HepG2 (cell line): ENCODE data around the gene PSEN2. TPM values are rescaled to one million over a fixed set of nuclear protein-coding genes. Genes with fewer than 3 reads are reported as not detected.
A peak's percentile ranks its signal among the peaks of the same experiment; 100 is the strongest.

Experiments
- ATF7 ChIP-seq, 2 experiments: fragments of 450-650 bp in 1 of 2; sonication (generic) in 1 of 2; formaldehyde crosslinking in 1 of 2; IDR thresholded peaks; 2 replicates each; pipeline versions ENCODE4 v1.4.0 to v1.6.1; 2016 to 2020; ENCODE audit warnings: antibody characterized with exemption in 1 of 2, mild to moderate bottlenecking in 1 of 2, missing genetic modification reagents in 1 of 2
- FIP1L1 ChIP-seq: fragments of 200-400 bp; formaldehyde crosslinking; IDR thresholded peaks from 2 replicates; pipeline ENCODE4 v1.6.1; 2018; ENCODE audit warnings: low read depth, mild to moderate bottlenecking, low read length, moderate library complexity, borderline replicate concordance; ENCODE audit not compliant: insufficient read depth
- KLF12 ChIP-seq: sonication (generic); formaldehyde crosslinking; IDR thresholded peaks from 2 replicates; pipeline ENCODE4 v1.4.0; 2020; ENCODE audit warnings: missing genetic modification reagents, borderline replicate concordance
- MAFG ChIP-seq: sonication (generic); formaldehyde crosslinking; IDR thresholded peaks from 2 replicates; pipeline ENCODE4 v1.5.1; 2020; ENCODE audit warnings: mild to moderate bottlenecking, missing genetic modification reagents
- MAX ChIP-seq: IDR thresholded peaks from 2 replicates; pipeline ENCODE4 v1.6.1; 2012; ENCODE audit warnings: inconsistent platforms
- MXI1 ChIP-seq: IDR thresholded peaks from 3 replicates; pipeline ENCODE4 v1.6.1; 2012; ENCODE audit warnings: low read depth, low read length, inconsistent platforms, borderline replicate concordance
- NFIB ChIP-seq: sonication (generic); formaldehyde crosslinking; IDR thresholded peaks from 2 replicates; pipeline ENCODE4 v1.9.0; 2021; ENCODE audit warnings: missing genetic modification reagents, mild to moderate bottlenecking, borderline replicate concordance
- NR2C2 ChIP-seq: sonication (generic); formaldehyde crosslinking; IDR thresholded peaks from 2 replicates; pipeline ENCODE4 v1.4.0; 2020; ENCODE audit warnings: missing genetic modification reagents, mild to moderate bottlenecking, moderate library complexity, borderline replicate concordance
- NR2F2 ChIP-seq: IDR thresholded peaks from 2 replicates; pipeline ENCODE4 v1.6.1; 2012; ENCODE audit warnings: low read depth, inconsistent platforms, borderline replicate concordance
- NR3C1 ChIP-seq: sonication (generic); formaldehyde crosslinking; IDR thresholded peaks from 2 replicates; pipeline ENCODE4 v1.4.0; 2020; ENCODE audit warnings: missing genetic modification reagents
- POLR2AphosphoS5 ChIP-seq: IDR thresholded peaks from 2 replicates; pipeline ENCODE4 v1.6.1; 2012; ENCODE audit warnings: low read depth, low read length
- PRPF4 ChIP-seq: fragments of 200-400 bp; formaldehyde crosslinking; IDR thresholded peaks from 2 replicates; pipeline ENCODE4 v1.6.1; 2016; ENCODE audit warnings: low read length, low read depth; ENCODE audit not compliant: poor library complexity, severe bottlenecking
- TCF12 ChIP-seq, 2 experiments: fragments of 450-650 bp in 1 of 2; sonication (generic) in 1 of 2; formaldehyde crosslinking in 1 of 2; IDR thresholded peaks; 2 replicates each; pipeline versions ENCODE4 v1.6.1 to v1.8.0; 2017 to 2022; ENCODE audit warnings: antibody characterized with exemption in 1 of 2, mild to moderate bottlenecking in 1 of 2, missing genetic modification reagents in 1 of 2, moderate library complexity in 1 of 2
- ZBTB37 ChIP-seq: sonication (generic); formaldehyde crosslinking; IDR thresholded peaks from 2 replicates; pipeline ENCODE4 v1.4.0; 2020; ENCODE audit warnings: mild to moderate bottlenecking, missing genetic modification reagents
- ZBTB7B ChIP-seq: sonication (generic); formaldehyde crosslinking; IDR thresholded peaks from 2 replicates; pipeline ENCODE4 v1.4.0; 2020; ENCODE audit warnings: missing genetic modification reagents
- ZFX ChIP-seq: sonication (generic); formaldehyde crosslinking; IDR thresholded peaks from 2 replicates; pipeline ENCODE4 v1.4.0; 2020; ENCODE audit warnings: mild to moderate bottlenecking, low read depth, missing genetic modification reagents, moderate library complexity
- ZNF20 ChIP-seq: sonication (generic); formaldehyde crosslinking; IDR thresholded peaks from 2 replicates; pipeline ENCODE4 v1.4.0; 2020; ENCODE audit warnings: mild to moderate bottlenecking, moderate library complexity, missing genetic modification reagents
- ZNF350 ChIP-seq: sonication (generic); formaldehyde crosslinking; IDR thresholded peaks from 2 replicates; pipeline ENCODE4 v1.4.0; 2020; ENCODE audit warnings: mild to moderate bottlenecking, low read depth, missing genetic modification reagents, borderline replicate concordance
- ZNF468 ChIP-seq: sonication (generic); formaldehyde crosslinking; IDR thresholded peaks from 2 replicates; pipeline ENCODE4 v1.8.0; 2022; ENCODE audit warnings: mild to moderate bottlenecking, moderate library complexity, missing genetic modification reagents
- ZNF547 ChIP-seq: sonication (generic); formaldehyde crosslinking; IDR thresholded peaks from 2 replicates; pipeline ENCODE4 v1.5.1; 2020; ENCODE audit warnings: mild to moderate bottlenecking, missing genetic modification reagents
- ZNF841 ChIP-seq: sonication (generic); formaldehyde crosslinking; IDR thresholded peaks from 2 replicates; pipeline ENCODE4 v1.8.1; 2023; ENCODE audit warnings: missing genetic modification reagents, borderline replicate concordance
- ZZZ3 ChIP-seq: sonication (generic); formaldehyde crosslinking; IDR thresholded peaks from 2 replicates; pipeline ENCODE4 v1.4.0; 2020; ENCODE audit warnings: missing genetic modification reagents, mild to moderate bottlenecking, borderline replicate concordance
- polyA plus RNA-seq, 8 experiments: library from polyadenylated mRNA; depleted of rRNA in 3 of 8; stranded (reverse) in 7 of 8; unstranded in 1 of 8; fragments of >200 nt; fragmentation: Illumina TruSeq in 4 of 8; extraction: Trizol in 4 of 8; gene quantifications; 2 replicates each; pipeline versions ENCODE4 v1.2.1 to v1.2.3, GENCODE V29; 2011 to 2016; ENCODE audit warnings: low read depth in 4 of 8, missing spikeins in 1 of 8, mixed read lengths in 1 of 8; ENCODE audit not compliant: insufficient read depth in 1 of 8
- total RNA-seq, 5 experiments: library from RNA; depleted of rRNA; stranded (reverse); fragments of >200 nt; fragmentation: Illumina TruSeq; extraction: Trizol; gene quantifications; 2 replicates each; pipeline ENCODE4 v1.2.3, GENCODE V29; 2016; ENCODE audit warnings: low read depth in 1 of 5
- TF ChIP-seq, protein P1 (sequence below): sonication (generic); formaldehyde crosslinking; IDR thresholded peaks from 2 replicates; pipeline ENCODE4 v1.8.0; 2022; ENCODE audit warnings: missing genetic modification reagents, mild to moderate bottlenecking, moderate library complexity, borderline replicate concordance
- TF ChIP-seq, protein P2 (sequence below): sonication (generic); formaldehyde crosslinking; IDR thresholded peaks from 2 replicates; pipeline ENCODE4 v1.8.1; 2022; ENCODE audit warnings: low read depth, mild to moderate bottlenecking, missing genetic modification reagents

The PSEN2 gene
- total and polyA plus RNA-seq, 2 of the 13 experiments (the other 11 are each of a cell fraction or from before 2014, with no cell fraction given) = 5.9 to 13.1 TPM

GRCh38 chr1:226920446-226920894 is 50.1 kb downstream of the PSEN2 start (continued):
- TF ChIP-seq ZZZ3 (CRISPR knock-in tag) = no peak
- TF ChIP-seq FIP1L1 = no peak
- no peak for TF ChIP-seq PRPF4
- no peak for TF ChIP-seq ZNF841 (CRISPR knock-in tag)
- TF ChIP-seq KLF12 (CRISPR knock-in tag) = no peak
- no peak for TF ChIP-seq ZNF20
- peak; percentile 84 for TF ChIP-seq ZFX (CRISPR knock-in tag)
- TF ChIP-seq NR3C1 = no peak
- TF ChIP-seq ZBTB37 (CRISPR knock-in tag) = no peak
- TF ChIP-seq MAX = 0 out of 2 replicates have a peak, but pooled peaks have one; percentile 21
- no peak for TF ChIP-seq MAFG (CRISPR knock-in tag)
- TF ChIP-seq, protein P1, sequence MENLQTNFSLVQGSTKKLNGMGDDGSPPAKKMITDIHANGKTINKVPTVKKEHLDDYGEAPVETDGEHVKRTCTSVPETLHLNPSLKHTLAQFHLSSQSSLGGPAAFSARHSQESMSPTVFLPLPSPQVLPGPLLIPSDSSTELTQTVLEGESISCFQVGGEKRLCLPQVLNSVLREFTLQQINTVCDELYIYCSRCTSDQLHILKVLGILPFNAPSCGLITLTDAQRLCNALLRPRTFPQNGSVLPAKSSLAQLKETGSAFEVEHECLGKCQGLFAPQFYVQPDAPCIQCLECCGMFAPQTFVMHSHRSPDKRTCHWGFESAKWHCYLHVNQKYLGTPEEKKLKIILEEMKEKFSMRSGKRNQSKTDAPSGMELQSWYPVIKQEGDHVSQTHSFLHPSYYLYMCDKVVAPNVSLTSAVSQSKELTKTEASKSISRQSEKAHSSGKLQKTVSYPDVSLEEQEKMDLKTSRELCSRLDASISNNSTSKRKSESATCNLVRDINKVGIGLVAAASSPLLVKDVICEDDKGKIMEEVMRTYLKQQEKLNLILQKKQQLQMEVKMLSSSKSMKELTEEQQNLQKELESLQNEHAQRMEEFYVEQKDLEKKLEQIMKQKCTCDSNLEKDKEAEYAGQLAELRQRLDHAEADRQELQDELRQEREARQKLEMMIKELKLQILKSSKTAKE (CRISPR knock-in tag) = no peak
- no peak for TF ChIP-seq NR2C2 (CRISPR knock-in tag)
- TF ChIP-seq ZNF468 (CRISPR knock-in tag) = no peak
- TF ChIP-seq NR2F2 = no peak
- TF ChIP-seq ATF7 (IDR thresholded peaks at IDR 0.05) = no peak
- TF ChIP-seq ATF7 (CRISPR knock-in tag; IDR thresholded peaks at IDR 0.05) = no peak
- 0 out of 2 replicates have a peak, but pooled peaks have one; percentile 20 for TF ChIP-seq ZBTB7B (CRISPR knock-in tag)
- no peak for TF ChIP-seq TCF12 (IDR thresholded peaks at IDR 0.05)
- TF ChIP-seq TCF12 (CRISPR knock-in tag; IDR thresholded peaks at IDR 0.05) = no peak
- no peak for TF ChIP-seq NFIB
- peak; percentile 47; the same call in 1 of the 2 replicates for TF ChIP-seq ZNF350 (CRISPR knock-in tag)
- no peak for TF ChIP-seq MXI1
- no peak for TF ChIP-seq POLR2AphosphoS5
- TF ChIP-seq, protein P2, sequence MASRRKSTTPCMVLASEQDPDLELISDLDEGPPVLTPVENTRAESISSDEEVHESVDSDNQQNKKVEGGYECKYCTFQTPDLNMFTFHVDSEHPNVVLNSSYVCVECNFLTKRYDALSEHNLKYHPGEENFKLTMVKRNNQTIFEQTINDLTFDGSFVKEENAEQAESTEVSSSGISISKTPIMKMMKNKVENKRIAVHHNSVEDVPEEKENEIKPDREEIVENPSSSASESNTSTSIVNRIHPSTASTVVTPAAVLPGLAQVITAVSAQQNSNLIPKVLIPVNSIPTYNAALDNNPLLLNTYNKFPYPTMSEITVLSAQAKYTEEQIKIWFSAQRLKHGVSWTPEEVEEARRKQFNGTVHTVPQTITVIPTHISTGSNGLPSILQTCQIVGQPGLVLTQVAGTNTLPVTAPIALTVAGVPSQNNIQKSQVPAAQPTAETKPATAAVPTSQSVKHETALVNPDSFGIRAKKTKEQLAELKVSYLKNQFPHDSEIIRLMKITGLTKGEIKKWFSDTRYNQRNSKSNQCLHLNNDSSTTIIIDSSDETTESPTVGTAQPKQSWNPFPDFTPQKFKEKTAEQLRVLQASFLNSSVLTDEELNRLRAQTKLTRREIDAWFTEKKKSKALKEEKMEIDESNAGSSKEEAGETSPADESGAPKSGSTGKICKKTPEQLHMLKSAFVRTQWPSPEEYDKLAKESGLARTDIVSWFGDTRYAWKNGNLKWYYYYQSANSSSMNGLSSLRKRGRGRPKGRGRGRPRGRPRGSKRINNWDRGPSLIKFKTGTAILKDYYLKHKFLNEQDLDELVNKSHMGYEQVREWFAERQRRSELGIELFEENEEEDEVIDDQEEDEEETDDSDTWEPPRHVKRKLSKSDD = no peak
- TF ChIP-seq ZNF547 (CRISPR knock-in tag) = no peak
